ENCODE results near the gene VRK1.

DNA sequence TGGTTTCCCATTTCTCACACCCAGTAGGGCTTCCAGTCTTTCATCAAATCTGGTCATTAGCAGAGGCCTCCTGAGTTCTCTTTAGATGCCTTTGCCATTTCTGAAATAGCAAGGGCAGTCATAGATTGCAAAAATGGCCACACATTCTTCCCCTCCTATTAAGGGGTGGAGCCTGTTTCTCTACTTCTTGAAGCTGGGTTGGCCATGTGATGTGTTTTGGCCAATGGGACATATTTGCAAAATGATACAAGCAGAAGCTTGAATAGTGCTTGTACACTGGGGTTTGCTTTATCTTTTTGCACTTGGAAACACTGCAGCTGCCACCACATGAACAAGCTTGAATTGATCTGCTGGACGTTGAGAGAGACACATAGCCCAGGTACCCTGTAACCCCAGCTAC lies 109.3 kb downstream of the VRK1 start:
- TF ChIP-seq, protein P1, sequence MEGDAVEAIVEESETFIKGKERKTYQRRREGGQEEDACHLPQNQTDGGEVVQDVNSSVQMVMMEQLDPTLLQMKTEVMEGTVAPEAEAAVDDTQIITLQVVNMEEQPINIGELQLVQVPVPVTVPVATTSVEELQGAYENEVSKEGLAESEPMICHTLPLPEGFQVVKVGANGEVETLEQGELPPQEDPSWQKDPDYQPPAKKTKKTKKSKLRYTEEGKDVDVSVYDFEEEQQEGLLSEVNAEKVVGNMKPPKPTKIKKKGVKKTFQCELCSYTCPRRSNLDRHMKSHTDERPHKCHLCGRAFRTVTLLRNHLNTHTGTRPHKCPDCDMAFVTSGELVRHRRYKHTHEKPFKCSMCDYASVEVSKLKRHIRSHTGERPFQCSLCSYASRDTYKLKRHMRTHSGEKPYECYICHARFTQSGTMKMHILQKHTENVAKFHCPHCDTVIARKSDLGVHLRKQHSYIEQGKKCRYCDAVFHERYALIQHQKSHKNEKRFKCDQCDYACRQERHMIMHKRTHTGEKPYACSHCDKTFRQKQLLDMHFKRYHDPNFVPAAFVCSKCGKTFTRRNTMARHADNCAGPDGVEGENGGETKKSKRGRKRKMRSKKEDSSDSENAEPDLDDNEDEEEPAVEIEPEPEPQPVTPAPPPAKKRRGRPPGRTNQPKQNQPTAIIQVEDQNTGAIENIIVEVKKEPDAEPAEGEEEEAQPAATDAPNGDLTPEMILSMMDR (conservative IDR thresholded peaks at IDR 0.05; ENCODE audit: low read depth, low read length): no peak
- no peak for TF ChIP-seq EZH2phosphoT487 (IDR thresholded peaks at IDR 0.05; ENCODE audit: borderline replicate concordance, low read length)
- no peak for TF ChIP-seq EZH2 (IDR thresholded peaks at IDR 0.05; ENCODE audit: low read length, unreplicated experiment)

Measured in PC-3 (cell line).